Choroid plexus epithelial cell (primary cell): ENCODE measurements around the gene RASSF3.
"Not testable (repeated sequence)": the region's sequence is repeated elsewhere in the genome, so short reads cannot be mapped to it uniquely, and the experiment has no call there.

Source experiments
- DNase-seq: peaks from one replicate; pipeline ENCODE4 v3.0.0-alpha.2; 2010; ENCODE audit warnings: low read depth
- H3K4me3 ChIP-seq: 2 replicates; pipeline ENCODE4 v1.5.1; 2011; ENCODE audit warnings: low read depth, mild to moderate bottlenecking, control low read depth, low read length, moderate library complexity
- CTCF ChIP-seq: conservative IDR thresholded peaks from 2 replicates; pipeline ENCODE4 v1.5.1; 2011; ENCODE audit warnings: low read depth, mild to moderate bottlenecking, control low read depth, inconsistent platforms, low read length, moderate library complexity

RASSF3 gene

GRCh38 chr12:64688715-64689114 is 78.4 kb downstream of the RASSF3 start:
- TF ChIP-seq CTCF: no peak
- H3K4me3 ChIP-seq: no peak overlapping the region
- no peak for DNase-seq

GRCh38 chr12:64690236-64690635 is 79.9 kb downstream of the RASSF3 start:
- DNase-seq, H3K4me3 ChIP-seq: not testable (repeated sequence)

GRCh38 chr12:64691227-64691794 is 81.0 kb downstream of the RASSF3 start:
- no peak overlapping the region for H3K4me3 ChIP-seq
- TF ChIP-seq CTCF: no peak
- no peak for DNase-seq

- DNase-seq: no peak
- TF ChIP-seq CTCF: no peak
- no peak overlapping the region for H3K4me3 ChIP-seq
Measured at GRCh38 chr12:64691795-64692583, 81.7 kb downstream of the RASSF3 start.

GRCh38 chr12:64694130-64695040 is 84.1 kb downstream of the RASSF3 start:
- peak; percentile 41 for TF ChIP-seq CTCF
- no peak overlapping the region for H3K4me3 ChIP-seq
- DNase-seq: no peak

- DNase-seq: no peak
- H3K4me3 ChIP-seq: no peak overlapping the region
- TF ChIP-seq CTCF: no peak
Measured at GRCh38 chr12:64695550-64695949, 85.3 kb downstream of the RASSF3 start.

GRCh38 chr12:64696080-64696741 is 85.9 kb downstream of the RASSF3 start:
- peak; percentile 39 for TF ChIP-seq CTCF
- peak; percentile 62 for DNase-seq
- no peak overlapping the region for H3K4me3 ChIP-seq
